GM12873 (cell line): Measurements from ENCODE around the gene SORCS2.

Experiments used
- CTCF ChIP-seq: IDR thresholded peaks from 2 replicates; pipeline ENCODE4 v1.5.1; 2012; ENCODE audit warnings: low read depth, mild to moderate bottlenecking, moderate library complexity, low read length, control low read depth; ENCODE audit not compliant: insufficient read depth; ENCODE audit errors: missing control alignments

The SORCS2 gene

DNA sequence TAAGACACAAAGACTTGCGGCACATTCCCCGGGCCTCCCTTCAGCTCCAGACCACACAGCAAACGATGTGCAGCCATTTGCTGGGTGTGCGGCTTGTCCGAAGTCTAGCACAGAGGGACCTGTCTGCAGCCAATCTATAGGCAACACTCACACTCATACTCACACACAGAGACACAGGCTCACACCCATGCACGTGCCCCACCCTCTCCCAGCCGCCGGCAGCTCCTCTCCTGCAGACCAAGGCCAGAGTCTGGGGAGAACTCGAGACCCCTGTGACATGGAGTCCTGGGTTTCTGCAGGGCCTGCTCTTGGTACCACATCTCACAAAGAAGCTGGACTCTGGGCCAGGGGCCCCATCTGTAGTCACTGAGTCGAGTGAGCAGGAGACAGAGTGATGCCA is 487.8 kb downstream of the SORCS2 start:
- no peak for TF ChIP-seq CTCF

DNA sequence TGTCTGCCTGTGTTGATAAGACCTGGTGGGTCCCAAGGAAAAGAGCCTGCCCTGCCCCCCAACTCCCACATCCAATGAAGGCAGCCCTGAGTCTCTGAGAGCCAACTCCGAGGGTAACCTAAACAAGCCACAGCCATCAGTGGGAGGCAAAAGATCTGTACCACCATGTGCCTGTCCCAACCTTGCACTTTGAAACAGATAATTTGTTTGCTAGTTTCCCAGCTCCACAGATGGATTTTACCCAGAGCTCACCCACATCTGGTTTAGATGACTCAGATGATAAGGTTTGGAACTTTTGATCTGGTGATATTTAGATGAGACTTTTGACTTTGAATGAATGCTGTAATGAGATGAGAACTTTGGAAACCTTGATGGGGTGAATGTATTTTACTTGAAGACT is 488.4 kb downstream of the SORCS2 start:
- no peak for TF ChIP-seq CTCF

DNA sequence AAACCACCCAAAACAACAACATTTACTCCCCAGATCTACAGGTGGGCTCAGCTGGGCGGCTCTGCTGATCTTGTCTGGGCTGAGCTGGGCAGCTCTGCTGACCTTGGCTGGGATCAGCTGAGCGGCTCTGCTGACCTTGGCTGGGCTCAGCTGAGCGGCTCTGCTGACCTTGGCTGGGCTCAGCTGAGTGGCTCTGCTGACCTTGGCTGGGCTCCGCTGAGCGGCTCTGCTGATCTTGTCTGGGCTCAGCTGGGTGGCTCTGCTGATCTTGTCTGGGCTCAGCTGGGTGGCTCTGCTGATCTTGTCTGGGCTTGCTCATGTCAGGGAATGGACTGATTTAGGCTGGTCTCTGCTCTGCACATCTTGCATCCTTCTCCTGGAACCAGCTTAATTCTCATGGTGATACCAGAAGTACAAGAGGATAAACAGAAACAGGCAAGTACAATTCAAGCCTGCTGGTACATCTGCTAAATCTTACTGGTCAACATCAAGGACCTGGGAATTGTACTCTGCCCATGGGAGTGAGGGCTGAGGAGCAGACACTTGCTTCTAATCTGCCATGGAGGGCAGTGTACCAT is 490.9 kb downstream of the SORCS2 start:
- TF ChIP-seq CTCF, result no peak

DNA sequence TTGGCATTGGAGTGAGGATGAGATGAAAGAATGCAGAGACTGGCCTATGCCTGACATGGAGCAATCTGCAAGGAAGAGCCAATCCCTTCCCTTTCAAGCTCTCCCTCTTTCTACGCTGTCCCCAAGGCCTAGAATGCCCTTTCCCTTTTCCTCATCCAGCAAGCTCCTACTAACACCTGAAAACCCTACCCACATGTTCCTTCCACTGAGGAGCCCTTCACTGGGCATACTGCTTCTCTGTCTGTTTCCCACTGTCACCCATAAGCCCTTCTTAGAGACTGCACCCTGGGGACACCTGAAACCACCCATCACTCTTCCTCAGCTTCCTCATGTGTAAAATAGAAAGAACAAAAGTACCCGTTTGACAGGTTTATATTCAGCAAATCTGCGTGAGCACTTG is 492.0 kb downstream of the SORCS2 start:
- TF ChIP-seq CTCF, result no peak

DNA sequence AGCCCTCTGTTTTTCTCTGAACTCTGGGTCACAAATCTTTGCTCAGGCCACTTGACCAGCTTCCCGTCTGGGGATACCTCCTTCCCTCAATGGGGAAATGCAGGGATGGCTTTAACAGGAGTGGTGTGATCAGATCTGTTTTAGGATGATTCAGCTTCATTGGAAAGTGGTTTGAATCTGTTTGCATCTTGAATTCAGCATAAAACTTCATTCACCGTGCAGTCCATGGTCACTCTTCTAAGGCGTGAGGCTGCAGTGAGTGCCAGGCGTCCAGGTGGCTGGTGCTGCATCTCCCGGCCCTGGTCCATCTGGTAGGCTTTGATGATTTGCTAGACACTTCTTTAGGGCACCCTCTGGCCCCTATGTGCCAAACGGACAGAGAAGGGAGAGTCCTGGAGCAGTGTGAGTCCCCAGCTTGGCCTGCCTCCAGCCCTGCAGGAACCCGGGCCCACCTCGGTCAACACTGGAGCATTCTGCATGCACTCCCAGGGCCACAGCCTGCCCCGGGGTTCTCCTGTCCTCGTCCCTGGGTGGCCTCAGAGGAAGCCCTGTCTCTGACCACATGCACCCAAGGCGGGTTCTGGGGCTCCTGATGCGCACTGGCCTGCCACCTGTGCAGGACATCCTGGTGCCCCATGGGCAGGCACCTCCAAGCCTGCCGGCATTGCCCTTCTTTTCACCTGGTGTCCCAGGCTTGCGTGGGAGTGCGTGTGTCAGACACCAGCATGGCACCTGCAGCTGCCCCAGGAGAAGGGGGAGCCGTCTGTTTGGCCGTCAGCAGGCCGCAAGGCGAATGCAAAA is 493.9 kb downstream of the SORCS2 start:
- no peak for TF ChIP-seq CTCF

DNA sequence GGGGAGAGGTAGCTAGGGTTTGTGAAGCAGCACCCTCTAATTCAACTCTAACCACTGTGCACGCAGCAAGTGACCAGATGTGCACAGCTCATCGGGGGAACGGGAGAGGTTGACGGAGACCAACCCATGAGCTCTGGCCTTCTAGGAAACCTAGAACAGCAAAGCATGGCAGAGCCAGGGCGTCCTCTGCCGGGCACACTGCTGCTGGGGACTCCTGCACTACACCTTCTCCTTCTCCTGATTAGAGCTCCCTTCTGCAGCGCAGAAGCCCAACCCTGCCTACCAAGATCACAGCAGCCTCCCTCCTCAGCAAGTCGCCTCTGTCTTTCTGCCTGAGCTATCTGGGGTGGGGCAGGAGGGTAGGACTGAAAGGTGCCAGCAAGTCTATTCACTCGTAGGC is 494.7 kb downstream of the SORCS2 start:
- TF ChIP-seq CTCF, result no peak

DNA sequence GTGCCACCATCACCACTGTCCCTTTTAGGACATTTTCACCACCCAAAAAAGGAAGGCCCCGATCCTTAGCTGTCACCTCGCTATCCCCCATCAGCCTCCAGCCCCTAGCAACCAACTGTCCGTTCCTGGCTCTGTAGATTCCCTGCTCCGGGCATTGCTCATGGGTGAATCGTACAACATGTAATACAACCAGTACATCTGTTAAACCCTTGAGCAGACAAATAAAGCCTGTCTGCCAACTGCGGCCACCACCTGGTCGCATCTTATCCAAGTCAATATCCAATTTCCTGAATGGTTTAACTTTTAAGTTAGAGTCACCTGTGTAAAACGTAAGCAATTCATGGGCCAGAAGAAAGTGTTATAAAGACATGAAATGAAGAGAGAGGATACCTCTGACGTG is 495.5 kb downstream of the SORCS2 start:
- TF ChIP-seq CTCF, result no peak
